Activated CD8-positive, alpha-beta T cell treated with anti-CD3 and anti-CD28 coated beads for 36 hours (primary cell): Measurements from ENCODE around the gene CCDC136. TPM values are rescaled to one million over a fixed set of nuclear protein-coding genes. Genes with fewer than 3 reads are reported as not detected.

Experiments
- ATAC-seq: fragments of 200-7000 bp; cut with Tn5 transposase; one replicate; pipeline ENCODE4 v1.10.0; 2021; ENCODE audit warnings: mild to moderate bottlenecking, moderate library complexity
- CTCF ChIA-PET: fragments of 350-600 bp; sonication (Branson Sonifier 250); formaldehyde crosslinking; loops from one replicate; lab custom pipeline; 2021; ENCODE audit warnings: antibody characterized with exemption; lab: Charles Lee
- POLR2A ChIA-PET: fragments of 350-600 bp; sonication (Branson Sonifier 250); formaldehyde crosslinking; loops from one replicate; lab custom pipeline; 2021; ENCODE audit warnings: antibody characterized with exemption; lab: Charles Lee
- DNase-seq: peaks from one replicate; pipeline ENCODE4 v3.0.0-alpha.2; 2020
- H3K27ac Mint-ChIP-seq: one replicate; pipeline ENCODE4 v1.8.0; 2021; ENCODE audit warnings: mild to moderate bottlenecking, mixed read lengths
- H3K27me3 Mint-ChIP-seq: one replicate; pipeline ENCODE4 v1.8.0; 2021; ENCODE audit warnings: mixed read lengths
- H3K36me3 Mint-ChIP-seq: one replicate; pipeline ENCODE4 v1.8.0; 2021; ENCODE audit warnings: low read depth, mixed read lengths
- H3K4me1 Mint-ChIP-seq: one replicate; pipeline ENCODE4 v1.8.0; 2021; ENCODE audit warnings: low read depth, mixed read lengths
- H3K4me3 Mint-ChIP-seq: one replicate; pipeline ENCODE4 v1.8.0; 2021; ENCODE audit warnings: mild to moderate bottlenecking, moderate library complexity, mixed read lengths
- H3K9me3 Mint-ChIP-seq: one replicate; pipeline ENCODE4 v1.8.0; 2021; ENCODE audit warnings: mixed read lengths
- CTCF ChIP-seq: fragments of 200-600 bp; IDR thresholded peaks from one replicate; pipeline ENCODE4 v1.8.0; 2022; ENCODE audit warnings: antibody characterized with exemption, mild to moderate bottlenecking
- intact Hi-C: fragments of 100-400 bp; cut with micrococcal nuclease; formaldehyde crosslinking; loops from one replicate; pipeline ENCODE4 v1.10.0; 2022
- total RNA-seq, 2 experiments: library from RNA; stranded (reverse); gene quantifications; one replicate each; pipeline ENCODE4 v1.2.3, GENCODE V29; 2021

The CCDC136 gene
- total RNA-seq, 2 experiments from 2014 or later = 7.6 to 9.6 TPM

GRCh38 chr7:128830231-128831177, 38.7 kb downstream of the CCDC136 start, which contains the start of gene FLNC:
Gene FLNC (plus strand): TSS chr7:128830406. CDS start chr7:128830638, 232 bp downstream.
- ChIA-PET POLR2A (interaction anchor here (1.0 kb wide), 1 partner anchor 92 kb away, joined by 3 read pairs; no protein-coding TSS in a partner anchor), CTCF (interaction anchor here (1.0 to 4.2 kb wide), 4 partner anchors 12 to 38 kb away, joined by 3 to 22 read pairs (median 8); partner anchors contain the start of genes ATP6V1F and CCDC136)
- Mint-ChIP-seq H3K4me1 (peaks cover 15% of the 10 kb centered on the region), H3K36me3 (no peaks in the 10 kb centered on the region), H3K9me3 (no peaks in the 10 kb centered on the region), H3K4me3 (peak within 1 kb of the TSS; percentile 50), H3K27ac (no peak within 1 kb of the TSS), H3K27me3 (peaks cover 38% of the 10 kb centered on the region)
- ATAC-seq (peak; percentile 59), DNase-seq (peak; percentile 59)
- intact Hi-C loops = no loop called here
- no peak for TF ChIP-seq CTCF

GRCh38 chr7:128831178-128831993, 39.6 kb downstream of the CCDC136 start:
- H3K27ac Mint-ChIP-seq = no peak overlapping the region
- H3K9me3 Mint-ChIP-seq = no peaks in the 10 kb centered on the region
- H3K4me1 Mint-ChIP-seq = peaks cover 15% of the 10 kb centered on the region
- peaks cover 38% of the 10 kb centered on the region for H3K27me3 Mint-ChIP-seq
- intact Hi-C loops = no loop called here
- POLR2A ChIA-PET = interaction anchor here (1.0 kb wide), 1 partner anchor 93 kb away, joined by 3 read pairs; no protein-coding TSS in a partner anchor
- no peak for TF ChIP-seq CTCF
- CTCF ChIA-PET = interaction anchor here (1.0 to 4.2 kb wide), 5 partner anchors 11 to 52 kb away, joined by 3 to 22 read pairs (median 13); partner anchors contain the start of genes ATP6V1F and CCDC136
- ATAC-seq = peak; percentile 22
- H3K36me3 Mint-ChIP-seq = no peaks in the 10 kb centered on the region
- peak; percentile 21 for DNase-seq
- no peak overlapping the region for H3K4me3 Mint-ChIP-seq

- Mint-ChIP-seq H3K36me3 (no peaks in the 10 kb centered on the region), H3K27me3 (peaks cover 33% of the 10 kb centered on the region), H3K4me3 (no peak overlapping the region), H3K9me3 (no peaks in the 10 kb centered on the region), H3K27ac (no peak overlapping the region), H3K4me1 (peaks cover 15% of the 10 kb centered on the region)
- DNase-seq (peak; percentile 13), ATAC-seq (peak; percentile 15)
- TF ChIP-seq CTCF = no peak
- ChIA-PET CTCF (interaction anchor here (1.0 to 4.4 kb wide), 5 partner anchors 10 to 51 kb away, joined by 3 to 22 read pairs (median 13); partner anchors contain the start of gene ATP6V1F), POLR2A (interaction anchor here (1.0 to 1.5 kb wide), 3 partner anchors 31 to 94 kb away, joined by 3 to 7 read pairs (median 4); partner anchors contain the start of gene ATP6V1F)
- intact Hi-C loops = no loop called here
These were observed 40.5 kb downstream of the CCDC136 start for GRCh38 chr7:128831994-128832879.

GRCh38 chr7:128832880-128833147, 41.0 kb downstream of the CCDC136 start:
- POLR2A ChIA-PET = interaction anchor here (1.2 to 1.5 kb wide), 2 partner anchors 30 to 37 kb away, joined by 4 to 7 read pairs; partner anchors contain the start of gene ATP6V1F
- no peaks in the 10 kb centered on the region for H3K36me3 Mint-ChIP-seq

More at GRCh38 chr7:128832880-128833147, 41.0 kb downstream of the CCDC136 start:
- CTCF ChIA-PET = interaction anchor here (2.4 to 4.4 kb wide), 3 partner anchors 10 to 50 kb away, joined by 13 to 22 read pairs (median 17); partner anchors contain the start of gene ATP6V1F
- Mint-ChIP-seq H3K27me3 (peaks cover 30% of the 10 kb centered on the region), H3K4me3 (no peak overlapping the region), H3K4me1 (peaks cover 15% of the 10 kb centered on the region), H3K9me3 (no peaks in the 10 kb centered on the region), H3K27ac (no peak overlapping the region)
- DNase-seq (no peak), ATAC-seq (no peak)
- intact Hi-C loops = no loop called here
- no peak for TF ChIP-seq CTCF
